Stimulated activated CD8-positive, alpha-beta memory T cell treated with anti-CD3 and anti-CD28 coated beads, Interleukin-7, amount 100 ng/mL, for 48 hours (primary cell): ENCODE data around the gene KRT79.
"Not testable (repeated sequence)": the region's sequence is repeated elsewhere in the genome, so short reads cannot be mapped to it uniquely, and the experiment has no call there.

Experiments used
- DNase-seq, 2 donors: peaks; one replicate each; pipeline ENCODE4 v3.0.0-alpha.2; 2020; ENCODE audit warnings: low read depth in 1 of 2; ENCODE audit errors: extremely low read depth in 1 of 2

Gene KRT79

DNA sequence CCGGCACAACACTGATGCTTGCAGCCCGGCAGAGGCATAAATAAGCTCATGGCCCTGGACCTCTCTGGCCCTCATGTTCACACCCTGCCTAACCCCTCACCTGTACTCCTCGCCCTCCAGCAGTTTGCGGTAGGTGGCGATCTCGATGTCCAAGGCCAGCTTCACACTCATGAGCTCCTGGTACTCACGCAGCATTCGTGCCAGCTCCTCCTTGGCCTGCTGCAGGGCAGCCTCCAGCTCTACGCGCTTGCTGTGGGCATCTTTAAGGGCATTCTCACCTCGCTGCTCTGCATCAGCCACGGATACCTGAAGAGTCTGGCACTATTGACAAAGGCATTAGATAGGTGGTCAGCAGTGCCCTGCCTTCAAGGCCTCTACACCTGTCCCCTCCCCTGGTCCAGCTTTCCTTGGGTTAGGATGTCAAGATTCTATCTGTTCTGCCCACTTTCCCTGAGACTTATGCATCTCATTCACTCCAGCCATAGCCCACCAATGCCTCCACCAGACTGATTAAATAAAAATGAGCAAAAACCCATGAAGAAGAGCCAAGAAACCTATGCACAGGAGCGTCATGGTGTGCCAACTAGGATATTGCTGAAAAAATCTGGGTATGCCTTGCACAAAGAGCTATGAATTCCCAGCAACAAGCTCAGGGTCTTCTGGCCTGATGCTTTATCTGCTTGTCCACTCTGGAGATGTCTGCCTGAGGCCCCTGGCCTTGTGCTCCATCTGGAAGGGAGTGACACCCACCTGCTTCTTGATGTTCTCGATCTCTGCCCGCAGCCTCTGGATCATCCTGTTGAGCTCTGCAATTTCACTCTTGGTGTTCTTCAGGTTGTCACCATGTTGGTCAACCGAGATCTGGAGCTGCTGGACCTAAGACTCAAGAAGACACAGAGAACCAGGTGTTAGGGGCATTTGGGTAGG is 26.3 kb downstream of the KRT79 start:
- no peak for DNase-seq

DNA sequence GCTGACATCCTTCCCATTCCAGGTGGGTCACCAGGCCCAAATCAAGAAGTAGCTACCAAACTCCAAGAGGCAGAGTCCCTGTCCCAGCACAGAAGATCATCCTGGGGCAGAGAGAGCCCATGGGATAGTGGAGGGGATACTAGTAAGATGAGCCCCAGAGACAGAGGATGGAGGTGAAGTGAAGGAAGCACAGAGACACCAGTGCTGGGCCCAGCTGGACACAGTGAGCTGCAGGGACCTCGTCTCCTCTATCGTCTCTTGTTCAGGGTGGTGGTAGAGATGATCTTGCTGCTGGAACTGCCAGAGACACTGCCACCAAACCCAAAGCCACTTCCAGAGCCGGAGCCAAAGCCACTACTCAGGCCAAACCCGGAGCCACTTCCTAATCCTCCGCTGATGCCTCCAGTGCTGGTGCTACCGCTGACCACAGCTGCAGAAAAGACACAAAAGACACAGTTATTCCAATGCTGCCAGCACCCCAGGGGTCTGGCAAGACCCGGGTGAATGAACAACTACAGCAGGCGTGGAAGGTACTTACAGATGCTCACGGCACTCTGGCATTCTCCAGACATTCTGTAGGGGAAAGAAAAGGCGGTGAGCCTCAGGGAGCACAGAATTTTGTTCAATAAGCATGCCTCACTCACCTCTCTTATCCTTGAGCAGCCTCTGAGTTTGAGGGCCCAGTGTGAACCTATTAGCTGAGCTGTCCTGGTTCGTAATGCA is 27.1 kb downstream of the KRT79 start:
- DNase-seq: no peak

DNA sequence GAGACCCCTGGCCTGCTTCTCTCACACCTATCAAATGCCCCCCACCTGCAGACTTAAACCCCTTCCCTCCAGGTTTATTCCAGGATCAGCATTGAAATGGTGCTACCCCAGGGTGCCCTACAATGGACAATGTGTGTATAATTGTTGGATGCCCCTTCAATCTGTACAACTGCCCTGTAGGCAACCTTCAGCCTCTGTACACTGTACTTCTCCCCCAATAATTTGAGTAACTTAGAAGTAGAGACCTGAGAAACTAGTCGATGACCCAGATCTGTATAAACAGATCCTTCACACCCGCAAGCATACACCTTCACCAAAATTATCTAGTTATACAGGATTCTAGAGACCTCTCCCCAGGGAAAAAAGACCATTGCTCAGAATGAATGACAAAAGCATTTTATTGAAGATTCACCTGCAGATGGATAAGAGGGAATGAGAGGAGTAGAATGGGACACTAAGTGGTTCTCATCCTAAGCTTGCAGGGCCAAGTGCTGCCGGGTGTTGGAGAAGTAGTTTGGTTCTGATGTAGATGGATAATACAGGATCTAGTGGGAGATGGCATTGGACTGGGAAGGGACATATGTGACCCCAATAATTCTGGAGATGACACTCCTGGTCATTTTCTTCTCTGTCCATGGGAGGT is 27.8 kb downstream of the KRT79 start:
- no peak for DNase-seq

DNA sequence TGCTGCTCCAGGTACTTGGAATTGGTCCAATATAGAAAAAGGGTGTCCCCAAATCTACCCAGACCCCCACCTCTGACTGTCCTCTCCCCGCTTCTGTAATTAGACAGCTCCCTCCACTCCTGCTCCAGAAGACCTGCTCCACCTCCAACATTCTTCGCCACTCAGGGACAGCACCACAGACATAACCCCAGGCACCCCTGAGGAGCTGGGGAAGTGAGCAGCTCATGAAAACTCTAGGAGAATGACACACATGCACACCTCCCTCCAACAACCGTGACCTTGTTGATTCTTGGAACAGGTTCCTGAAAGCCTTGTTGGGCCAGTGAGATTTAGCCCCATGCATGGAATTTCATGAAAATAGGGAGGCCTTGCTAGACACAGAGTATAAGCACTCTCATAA is 28.4 kb downstream of the KRT79 start:
- DNase-seq: no peak

DNA sequence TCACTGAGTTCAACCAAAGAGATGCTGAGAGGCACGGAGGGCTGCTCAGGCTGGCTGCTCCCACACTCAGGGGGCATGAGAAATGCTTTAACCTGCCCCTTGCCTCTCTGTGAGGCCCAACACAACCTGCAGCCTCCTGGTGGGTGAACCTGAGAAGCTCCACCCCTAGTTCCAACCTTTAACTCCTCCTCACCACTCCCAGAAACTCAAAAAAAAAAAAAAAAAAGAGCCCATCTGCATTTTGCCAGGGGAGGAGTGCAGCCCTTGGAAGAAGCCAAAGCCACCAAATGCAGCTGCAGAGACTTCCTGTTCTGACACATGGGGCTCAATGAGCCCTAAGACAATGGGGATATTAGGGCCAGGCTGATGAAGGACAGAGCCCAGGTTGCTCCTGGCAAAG is 29.1 kb downstream of the KRT79 start:
- DNase-seq: no peak

DNA sequence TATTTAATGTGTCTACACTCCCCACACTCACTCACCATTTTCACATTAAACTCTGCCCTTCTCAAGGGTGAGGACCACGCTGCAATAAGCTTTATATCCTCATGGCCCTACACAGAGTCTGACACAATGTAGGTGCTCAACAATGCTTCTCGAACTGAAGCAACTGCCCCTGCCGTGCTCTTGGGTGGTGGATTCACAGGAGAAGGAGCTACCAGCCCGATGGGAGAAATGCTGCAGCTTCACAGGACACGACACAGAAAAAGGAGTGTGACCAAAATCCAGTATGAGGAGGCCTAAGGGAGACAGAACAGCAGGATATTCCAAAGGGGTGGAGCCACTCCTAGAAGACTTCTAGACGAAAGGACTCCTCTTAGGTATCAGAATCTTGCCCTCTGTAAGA is 31.7 kb downstream of the KRT79 start:
- DNase-seq: no peak

DNA sequence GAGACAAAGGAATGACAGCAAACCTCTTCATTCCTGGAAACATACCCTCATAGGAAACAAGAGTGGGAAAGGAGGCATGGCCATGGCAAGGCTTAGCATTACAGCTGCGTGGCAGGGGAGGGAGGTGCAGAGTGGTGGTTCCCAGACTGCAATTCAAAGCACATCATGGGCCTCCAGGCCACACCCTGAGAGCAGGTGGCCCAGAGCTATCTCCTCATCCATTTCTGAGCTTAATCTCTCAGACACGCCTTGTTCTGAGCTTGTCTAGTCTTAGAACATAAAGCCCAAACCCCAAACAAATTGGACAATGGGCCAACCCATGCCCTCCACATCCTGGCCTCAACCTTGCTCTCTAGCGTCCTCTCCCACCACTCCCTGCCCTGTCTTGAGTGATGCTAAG is 32.3 kb downstream of the KRT79 start:
- DNase-seq: no peak

DNA sequence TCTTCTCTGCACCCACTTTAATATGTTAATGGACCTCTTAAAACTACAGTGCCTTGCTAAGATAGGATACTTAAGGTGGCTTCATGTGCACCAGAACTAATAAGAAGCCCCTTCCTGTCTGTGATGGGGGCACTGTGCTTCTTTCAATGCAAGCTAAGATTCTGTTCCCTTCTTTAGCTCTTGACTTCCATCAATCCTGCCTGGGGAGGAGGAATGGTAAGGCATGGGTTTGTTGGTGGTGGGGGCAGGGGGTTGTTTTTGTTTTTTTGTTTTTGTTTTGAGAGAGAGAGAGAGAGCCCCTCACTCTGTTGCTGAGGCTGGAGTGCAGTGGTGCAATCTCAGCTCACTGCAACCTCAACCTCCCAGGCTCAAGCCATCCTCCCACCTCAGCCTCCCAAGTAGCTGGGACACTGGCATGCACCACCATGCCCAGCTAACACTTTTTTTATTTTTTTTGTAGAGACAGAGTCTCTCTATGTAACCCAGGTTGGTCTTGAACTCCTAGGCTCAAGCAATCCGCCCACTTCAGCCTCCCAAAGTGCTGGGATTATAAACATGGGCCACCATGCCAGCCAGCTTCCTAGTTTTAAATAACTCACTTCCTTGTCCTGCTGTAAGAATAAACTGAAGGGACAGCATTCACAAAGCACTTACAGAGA is 33.7 kb downstream of the KRT79 start:
- DNase-seq: no peak

DNA sequence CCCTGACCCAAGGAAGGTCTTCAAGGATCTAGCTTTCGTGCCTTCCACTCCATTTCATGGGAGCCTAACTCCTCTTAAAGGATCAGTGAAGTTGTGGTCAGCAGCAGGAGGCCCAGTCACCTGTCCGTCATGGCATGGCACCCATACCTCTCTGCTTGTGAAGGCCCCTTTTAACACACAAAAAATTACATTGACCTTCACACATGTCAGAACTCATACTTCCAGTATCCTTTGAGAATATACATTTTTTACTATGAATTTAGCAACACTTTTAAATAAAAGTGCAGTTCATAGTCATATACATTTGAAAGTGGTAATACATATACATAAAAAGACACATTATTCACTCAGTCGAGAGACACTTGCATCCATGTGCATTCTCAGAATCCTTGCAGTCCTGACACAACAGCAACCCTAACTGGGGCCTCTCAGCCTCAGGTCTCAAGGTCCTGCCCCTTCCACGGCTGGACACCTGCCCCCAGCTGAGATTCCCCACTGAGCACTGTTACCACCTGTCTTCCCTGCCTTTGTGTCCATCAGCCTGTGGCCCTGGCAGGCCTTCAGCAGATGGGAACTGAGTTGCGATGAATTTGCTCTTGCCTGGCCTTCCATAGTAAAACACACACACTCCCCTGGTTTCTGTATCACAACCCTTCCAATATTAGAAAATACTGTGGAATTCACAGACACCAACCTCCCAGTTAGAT is 34.5 kb downstream of the KRT79 start:
- no peak for DNase-seq

DNA sequence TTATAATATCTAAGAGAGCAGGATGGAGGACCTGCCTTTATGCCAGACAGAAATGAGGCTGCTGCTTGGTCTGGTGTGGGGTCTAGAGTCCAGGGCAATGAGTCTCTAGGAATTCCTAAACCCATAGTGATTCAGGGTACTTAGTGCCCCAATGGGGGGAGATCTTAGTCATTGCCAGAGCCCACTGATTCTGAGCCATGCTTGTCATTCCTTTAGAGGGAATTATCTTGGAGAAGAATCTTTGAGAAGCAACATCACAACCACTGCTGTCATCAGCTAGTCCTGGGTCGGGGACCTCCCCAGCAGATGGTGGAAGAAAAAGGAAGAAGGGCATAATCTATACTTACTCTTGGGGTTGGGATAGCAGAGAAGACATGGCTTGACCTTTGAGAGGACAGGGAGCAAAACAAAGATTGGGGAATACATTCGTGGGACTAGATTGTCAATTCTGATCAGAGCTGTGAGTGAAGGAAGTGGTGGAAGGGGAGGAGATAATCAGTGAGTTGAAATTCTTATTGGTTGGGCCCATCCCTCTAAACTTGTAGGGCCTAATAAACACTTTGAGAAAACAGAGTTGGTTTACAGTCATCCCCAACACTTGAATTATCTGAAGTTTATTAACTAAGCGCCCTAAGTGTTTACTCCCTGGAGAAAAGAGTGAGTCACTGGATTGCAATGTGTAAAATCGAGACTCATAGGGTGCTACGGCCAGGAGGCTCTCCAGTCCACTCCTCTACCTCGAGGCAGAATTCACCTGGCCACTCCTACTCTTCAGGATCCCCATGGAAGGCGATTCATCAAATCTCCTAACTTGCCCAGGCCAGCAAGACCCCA is 35.2 kb downstream of the KRT79 start:
- DNase-seq: no peak

DNA sequence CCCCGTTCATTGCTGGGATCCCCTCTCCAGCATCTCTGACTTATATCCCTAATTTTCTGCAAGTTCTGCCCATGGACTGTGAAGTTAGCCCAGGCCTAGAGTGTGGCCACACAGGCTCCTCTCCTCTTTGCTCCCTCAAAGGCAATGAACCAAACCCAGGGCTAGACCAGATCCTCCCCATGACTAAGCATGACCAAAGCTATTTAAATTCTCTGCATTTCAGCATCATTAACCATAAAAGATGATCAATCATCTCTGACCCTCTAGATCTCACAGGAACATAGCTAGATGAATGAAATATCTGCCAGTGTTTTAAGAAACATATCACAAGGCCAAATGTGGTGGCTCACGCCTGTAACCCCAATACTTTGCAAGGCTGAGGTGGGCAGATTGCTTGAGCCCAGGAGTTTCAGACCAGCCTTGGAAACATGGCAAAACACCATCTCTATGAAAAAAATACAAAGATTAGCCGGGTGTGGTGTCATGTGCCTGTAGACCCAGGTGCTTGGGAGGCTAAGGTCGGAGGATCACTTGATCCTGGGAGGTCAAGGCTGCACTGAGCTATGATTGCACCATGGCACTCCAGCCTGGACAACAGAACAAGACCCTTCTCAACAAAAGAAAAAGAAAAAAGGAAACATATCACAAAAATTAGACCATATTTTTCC is 36.0 kb downstream of the KRT79 start:
- DNase-seq: no peak

DNA sequence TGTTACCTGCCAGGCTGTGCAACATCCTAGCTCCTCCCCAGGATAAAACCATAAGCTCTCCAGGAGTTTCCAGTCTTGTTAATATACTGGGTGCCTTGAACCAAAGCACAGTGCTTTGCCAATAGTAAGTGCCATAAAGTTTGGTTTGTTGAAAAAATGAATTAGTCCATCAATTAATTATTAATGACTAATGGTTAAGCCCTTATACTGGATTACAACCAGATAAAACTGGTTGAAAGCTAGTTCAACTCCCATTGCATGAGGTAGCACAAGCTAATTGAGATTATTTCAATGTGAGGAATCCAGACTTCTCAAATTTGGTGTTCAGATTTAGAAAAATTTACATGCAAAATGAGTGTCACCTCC is 36.6 kb downstream of the KRT79 start:
- no peak for DNase-seq

DNA sequence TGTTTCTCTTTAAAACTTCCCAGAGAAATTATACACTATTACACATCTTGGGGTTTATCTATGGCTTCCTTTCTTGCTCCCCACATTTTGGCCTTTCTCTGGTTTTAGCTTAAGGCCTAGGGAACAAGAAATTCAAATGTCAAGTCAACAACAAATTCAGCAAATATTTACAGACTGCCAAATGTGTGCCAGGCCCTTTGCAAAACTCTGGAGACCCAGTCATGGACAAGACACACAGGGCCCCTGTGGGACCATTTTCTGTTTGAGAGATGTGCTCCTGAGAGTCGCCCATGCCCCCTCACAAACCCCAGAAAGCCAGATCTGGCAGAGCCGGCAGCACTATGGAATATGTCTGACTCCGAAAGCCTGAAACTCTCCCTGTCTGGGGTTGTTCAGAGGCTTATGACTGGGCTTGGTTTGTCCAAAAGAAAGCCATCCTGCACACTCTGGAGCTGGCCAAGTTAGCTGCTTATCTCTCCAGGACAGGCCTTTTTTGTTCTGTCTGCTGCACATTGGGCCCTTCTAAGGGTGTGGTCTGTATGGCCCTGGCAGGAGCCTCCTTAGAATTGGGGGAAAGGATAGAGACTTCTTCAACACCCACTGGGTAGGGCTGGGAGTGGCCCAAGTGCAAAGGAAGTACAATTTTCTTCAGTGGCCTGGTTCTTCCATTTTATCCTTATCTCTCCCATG is 37.1 kb downstream of the KRT79 start:
- DNase-seq: no peak

DNA sequence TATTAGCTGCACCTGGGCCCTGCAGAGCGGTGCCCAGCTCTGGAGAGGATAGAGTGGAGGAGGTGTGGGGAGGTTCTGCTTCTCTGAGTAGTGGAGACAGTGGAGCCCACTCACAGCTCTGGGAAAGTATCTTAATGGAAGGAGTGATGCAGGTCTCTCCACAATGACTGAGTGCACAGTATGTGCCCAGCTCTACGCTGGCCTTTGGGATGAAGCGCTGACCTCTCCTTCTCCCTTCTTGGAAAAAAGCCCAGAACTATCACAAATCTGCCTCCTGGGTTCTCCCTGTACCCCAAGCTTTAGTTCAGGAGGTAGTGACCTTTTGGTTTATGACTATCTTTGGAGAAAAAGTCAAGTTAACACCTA is 37.7 kb downstream of the KRT79 start:
- no peak for DNase-seq

DNA sequence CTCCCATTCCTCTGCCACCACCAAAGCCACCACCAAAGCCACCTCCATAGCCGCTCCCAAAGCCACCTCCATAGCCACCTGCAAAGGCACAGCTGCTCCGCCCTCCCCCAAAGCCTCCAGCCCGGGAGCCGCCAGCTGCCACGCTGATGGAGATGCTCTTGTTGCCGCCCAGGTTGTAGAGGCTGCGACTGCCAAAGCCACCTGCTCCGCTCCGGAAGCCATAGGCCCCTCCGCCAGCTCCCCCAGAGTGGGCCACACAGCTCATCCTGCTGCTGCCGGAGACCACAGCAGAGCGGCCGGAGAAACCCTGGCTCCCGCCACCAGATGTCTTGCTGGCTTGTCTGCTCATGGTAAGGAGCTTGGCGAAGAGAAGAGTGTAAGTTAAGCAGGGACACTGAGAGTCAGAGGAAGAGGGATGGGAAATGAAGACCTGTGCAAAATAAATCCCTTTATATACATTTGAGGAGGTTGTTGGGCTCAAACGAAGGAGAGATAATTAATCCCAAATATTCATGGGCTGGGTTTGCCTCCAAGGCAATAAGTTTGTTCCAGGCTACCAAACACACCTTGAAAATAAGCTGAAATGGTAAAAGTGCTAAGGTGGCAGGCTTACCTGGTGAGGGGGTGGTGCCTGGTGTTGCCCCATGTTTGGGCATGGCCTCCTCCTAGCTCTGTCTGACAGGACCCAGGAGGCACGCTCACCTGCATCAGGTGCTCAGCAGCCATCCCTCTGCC is 38.2 kb downstream of the KRT79 start, which contains the start of gene KRT3:
TSS of gene KRT3 (minus strand) at position 424 of the 735 bp plus-strand sequence. CDS start at position 349, 75 bp downstream.
- DNase-seq: no peak

DNA sequence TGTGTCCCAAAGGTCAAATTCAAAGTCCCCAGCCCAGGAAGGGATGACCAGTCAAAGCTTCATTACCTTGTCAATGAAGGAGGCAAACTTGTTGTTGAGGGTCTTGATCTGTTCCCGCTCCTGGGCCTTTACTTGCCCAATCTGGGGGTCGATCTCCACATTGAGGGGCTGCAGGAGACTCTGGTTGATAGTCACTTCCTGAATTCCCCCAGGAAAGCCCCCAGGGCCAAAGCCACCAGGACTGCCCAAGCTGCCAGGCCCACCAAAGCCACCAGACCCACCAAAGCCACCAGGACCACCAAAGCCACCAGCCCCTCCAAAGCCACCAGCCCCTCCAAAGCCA is 38.8 kb downstream of the KRT79 start:
- not testable (repeated sequence) for DNase-seq

DNA sequence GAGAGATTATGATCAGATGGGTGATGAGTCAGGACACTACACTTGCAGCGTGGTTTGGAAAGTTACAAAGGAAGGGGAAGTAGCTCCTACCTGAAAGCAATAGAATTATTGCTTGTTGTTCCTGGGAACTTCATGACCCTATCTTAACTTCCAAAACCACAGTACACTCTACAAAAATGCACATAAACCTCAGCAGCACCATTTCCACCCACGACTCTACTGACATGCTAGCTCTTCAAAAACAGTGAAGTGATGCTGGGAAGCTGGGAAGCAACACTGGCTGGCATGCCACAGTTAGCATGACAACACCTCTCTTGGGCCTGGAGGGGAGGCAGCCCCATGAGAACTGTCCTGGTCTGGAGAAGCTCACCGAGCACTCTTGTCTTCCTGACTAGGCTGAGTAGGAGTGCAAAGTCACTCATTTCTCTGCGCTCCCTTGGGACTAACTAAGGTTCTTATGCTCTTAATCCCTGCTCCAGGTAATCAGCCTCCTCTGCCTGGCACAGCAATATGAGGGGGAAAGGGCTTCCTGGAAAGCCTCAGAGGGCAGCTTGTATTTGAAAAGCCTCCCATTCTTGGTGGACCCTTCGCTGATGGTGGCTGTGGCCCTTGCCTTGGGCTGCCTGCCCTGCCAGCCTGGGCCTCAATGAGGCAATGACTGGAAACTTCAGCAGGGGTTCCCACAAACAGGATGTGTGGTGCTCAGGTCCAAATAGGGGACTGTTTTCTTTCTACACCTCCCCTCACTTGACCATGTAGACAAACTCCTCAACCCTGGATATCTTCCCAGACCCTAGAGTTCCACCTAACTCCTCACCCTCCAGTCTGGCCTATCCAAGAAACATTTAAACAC is 39.4 kb downstream of the KRT79 start:
- DNase-seq: no peak
